Measurements from ENCODE around the gene RAD51D.

Gene RAD51D

DNA sequence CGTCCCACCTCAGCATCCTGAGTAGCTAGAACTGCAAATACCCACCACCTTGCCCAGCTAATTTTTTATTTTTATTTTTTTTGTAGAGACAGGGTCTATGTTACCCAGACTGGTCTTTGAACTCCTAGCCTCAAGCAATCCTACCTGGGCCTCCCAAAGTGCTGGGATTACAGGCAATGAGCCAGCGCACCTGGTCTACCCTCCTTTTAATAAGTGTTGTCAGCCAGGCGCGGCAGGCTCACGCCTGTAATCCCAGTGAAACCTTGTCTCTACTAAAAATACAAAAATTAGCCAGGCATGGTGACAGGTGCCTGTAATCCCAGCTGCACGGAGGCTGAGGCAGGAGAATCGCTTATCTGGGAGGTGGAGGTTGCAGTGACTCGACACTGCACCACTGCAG is 75.5 kb downstream of the RAD51D start:
- Histone ChIP-seq H3K9ac (no peak overlapping the region), H3K36me3 (no peaks in the 10 kb centered on the region), H3K4me3 (no peak overlapping the region), H3K4me1 (no peaks in the 10 kb centered on the region), H3K27me3 (no peaks in the 10 kb centered on the region), H3K27ac (no peak overlapping the region), H3K4me2 (no peak overlapping the region), H3K9me3 (no peaks in the 10 kb centered on the region), H4K20me1 (no peaks in the 10 kb centered on the region)
- TF ChIP-seq Cebpa-rat (IDR thresholded peaks at IDR 0.05): no peak
